Left cardiac atrium (tissue), 4 donors: ENCODE results near the gene NDUFB10. TPM values are rescaled to one million over a fixed set of nuclear protein-coding genes. Genes with fewer than 3 reads are reported as not detected.
A peak's percentile ranks its signal among the peaks of the same experiment; 100 is the strongest.
"Not testable (repeated sequence)": the region's sequence is repeated elsewhere in the genome, so short reads cannot be mapped to it uniquely, and the experiment has no call there.

ENCODE experiments used
- ATAC-seq, 2 donors: fragments of 200-7000 bp; cut with Tn5 transposase; one replicate each; pipeline ENCODE4 v1.9.1; 2020; ENCODE audit warnings: mild to moderate bottlenecking in 2 of 2, moderate library complexity in 2 of 2
- DNase-seq: peaks from one replicate; pipeline ENCODE4 v3.0.0-alpha.2; 2020
- intact Hi-C, 2 donors: fragments of 100-400 bp; cut with DNase I; formaldehyde crosslinking; loops; one replicate each; pipeline versions ENCODE4 v1.14.1 to v1.15.1; 2022 to 2023
- total RNA-seq, 2 donors: library from RNA; stranded (reverse); fragmentation: NEBNext Ultra II Directional; extraction: Animal tissue kit (Norgen Biotek cat#: 25700); gene quantifications; one replicate each; pipeline ENCODE4 v1.2.1, GENCODE V29; 2021
- donor health status: DM: no; HTN: yes; CAD: no.
- donor health status: DM: no; HTN: yes; CAD: no; lungs with severe emphysema.
- donor health status: DM: yes; HTN: yes; CAD: no.
- donor health status: Dilated cardiomyopathy.

Gene NDUFB10
- total RNA-seq, 2 donors from 2014 or later, result 411 to 435 TPM

GRCh38 chr16:1942810-1943726 is 16.3 kb upstream of the NDUFB10 start, which contains the start of gene MSRB1:
Gene MSRB1, minus strand, starts transcription at chr16:1943199. Its CDS starts 43 bp downstream, at chr16:1943156.
- peak; percentile 97 to 98 for ATAC-seq
- peak; percentile 100 for DNase-seq
- intact Hi-C loops, result no loop called here

DNA sequence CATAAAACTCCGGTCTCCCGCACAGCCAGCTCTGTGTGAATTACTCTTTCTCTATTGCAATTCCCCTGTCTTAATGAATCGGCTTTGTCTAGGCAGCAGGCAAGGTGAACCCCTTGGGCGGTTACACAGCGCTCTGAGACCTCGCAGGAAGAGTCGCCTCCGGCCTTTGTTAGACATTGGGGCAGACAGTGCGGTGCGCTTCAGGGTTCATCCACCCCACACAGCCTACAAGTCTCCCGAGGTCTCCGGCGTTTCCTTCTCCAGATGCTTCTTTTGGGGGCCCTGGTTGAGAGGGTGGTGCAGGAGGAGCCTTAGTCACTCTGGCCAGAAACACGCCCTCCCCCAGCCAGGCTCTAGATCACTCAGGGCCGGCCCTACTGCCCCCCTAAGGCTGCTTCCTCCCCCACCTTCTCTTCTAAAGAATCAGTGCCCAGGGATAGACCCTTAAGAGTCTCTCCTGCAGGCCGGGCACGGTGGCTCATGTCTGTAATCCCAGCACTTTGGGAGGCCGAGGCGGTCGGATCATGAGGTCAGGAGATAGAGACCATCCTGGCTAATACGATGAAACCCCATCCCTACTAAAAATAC is 14.6 kb upstream of the NDUFB10 start:
- intact Hi-C loops, result no loop called here
- ATAC-seq (no peak), DNase-seq (no peak)

DNA sequence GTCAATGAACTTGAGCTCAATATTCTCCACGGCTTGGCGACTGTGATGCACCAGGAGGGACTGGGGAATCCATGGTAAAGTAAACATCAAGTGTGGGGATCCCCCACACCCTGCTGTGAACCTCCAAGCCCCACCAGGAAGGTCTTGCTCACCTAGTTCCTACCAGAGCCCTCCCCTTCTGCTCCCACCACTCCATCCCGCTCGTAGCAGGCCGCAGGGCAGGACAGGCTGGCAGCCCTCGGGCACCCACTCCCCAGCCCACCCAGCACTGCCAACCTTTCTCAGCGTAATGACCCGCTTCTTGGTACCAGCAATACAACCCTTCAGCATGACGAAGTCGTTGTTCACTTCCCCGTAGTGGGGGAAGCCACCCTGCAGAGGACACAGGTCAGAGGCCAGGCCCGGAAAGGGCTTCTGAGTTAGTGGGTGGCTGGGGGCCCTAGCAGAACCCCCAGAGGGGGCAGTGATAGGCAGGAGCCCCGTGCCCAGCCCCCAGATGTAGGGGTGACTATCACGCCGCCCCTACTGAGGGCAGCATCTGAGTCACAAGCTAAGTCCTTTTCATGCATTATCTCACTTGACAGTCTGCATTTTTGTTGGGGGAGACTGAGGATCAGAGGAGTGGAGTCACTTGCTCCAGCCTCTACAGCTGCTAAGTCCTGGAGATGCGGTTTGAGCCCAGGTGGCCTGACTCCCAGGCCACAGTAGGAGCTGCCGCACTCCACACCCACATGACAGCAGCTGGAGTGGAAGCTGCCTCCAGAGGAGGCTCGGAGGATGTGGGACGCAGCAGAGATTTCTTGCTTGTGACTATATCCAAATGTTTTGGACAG is 13.6 kb upstream of the NDUFB10 start:
- no peak for DNase-seq

GRCh38 chr16:1946495-1947368 is 12.6 kb upstream of the NDUFB10 start:
- DNase-seq (no peak), ATAC-seq (no peak)
- intact Hi-C loops, result no loop called here

More for the DNA sequence above, 13.6 kb upstream of the NDUFB10 start:
- intact Hi-C loops, result no loop called here
- ATAC-seq, result no peak

GRCh38 chr16:1947369-1947670 is 12.0 kb upstream of the NDUFB10 start:
- DNase-seq, result no peak
- no peak for ATAC-seq

DNA sequence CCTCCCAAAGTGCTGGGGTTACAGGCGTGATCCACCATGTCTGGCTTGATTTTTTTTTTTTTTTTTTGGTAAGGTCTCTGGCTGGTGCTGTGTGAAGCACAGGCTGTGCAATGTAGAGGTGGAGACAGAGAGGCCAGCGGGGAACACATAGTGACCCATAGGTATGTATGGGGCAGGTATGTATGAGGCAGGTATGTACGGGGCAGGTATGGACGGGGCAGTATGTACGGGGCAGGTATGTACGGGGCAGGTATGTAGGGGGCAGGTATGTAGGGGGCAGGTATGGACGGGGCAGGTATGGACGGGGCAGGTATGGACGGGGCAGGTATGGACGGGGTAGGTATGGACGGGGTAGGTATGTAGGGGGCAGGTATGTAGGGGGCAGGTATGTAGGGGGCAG is 9.8 kb upstream of the NDUFB10 start:
- ATAC-seq (no peak), DNase-seq (no peak)
- intact Hi-C loops, result no loop called here

More at GRCh38 chr16:1947369-1947670, 12.0 kb upstream of the NDUFB10 start:
- intact Hi-C loops, result no loop called here

DNA sequence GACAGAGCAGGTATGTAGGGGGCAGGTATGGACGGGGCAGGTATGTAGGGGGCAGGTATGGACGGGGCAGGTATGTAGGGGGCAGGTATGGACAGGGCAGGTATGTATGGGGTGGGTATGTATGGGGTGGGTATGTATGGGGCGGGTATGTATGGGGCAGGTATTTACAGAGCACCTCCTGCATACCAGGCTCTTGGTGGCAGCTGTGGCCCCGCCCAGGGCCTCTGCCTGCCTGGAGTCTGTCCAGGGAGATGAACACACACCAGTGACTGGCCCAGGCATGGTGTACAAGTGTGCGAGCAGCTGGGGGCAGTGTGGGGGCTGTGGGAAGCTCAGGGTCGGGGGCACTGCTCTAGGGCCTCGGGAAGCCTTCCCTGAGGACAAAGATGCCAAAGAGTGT is 9.3 kb upstream of the NDUFB10 start:
- no peak for DNase-seq
- ATAC-seq, result peak in 1 of 2 donors; percentile 5
- intact Hi-C loops, result no loop called here

- intact Hi-C loops, result no loop called here
- DNase-seq (no peak), ATAC-seq (peak; percentile 44 to 51)
Measured at GRCh38 chr16:1950559-1950958, 8.8 kb upstream of the NDUFB10 start.

DNA sequence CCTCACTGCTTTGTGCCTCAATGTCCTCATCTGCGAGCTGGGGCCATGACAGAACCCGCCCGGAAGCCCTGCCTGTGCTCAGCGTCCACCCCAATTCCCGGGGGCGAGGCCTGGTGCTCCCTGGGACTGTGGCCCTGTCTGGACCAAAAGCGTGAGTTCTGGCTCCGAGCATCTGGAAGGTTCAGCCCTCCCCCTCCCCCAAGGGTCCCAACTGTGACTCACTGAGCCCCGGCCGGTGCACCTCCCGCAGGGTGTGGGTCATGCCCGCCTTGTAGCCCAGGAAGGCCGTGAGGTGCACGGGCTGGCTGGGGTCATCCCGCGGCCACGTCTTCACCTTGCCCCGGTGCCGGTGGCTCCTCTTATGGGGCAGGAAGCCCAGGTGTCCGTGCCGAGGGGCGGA is 5.6 kb upstream of the NDUFB10 start:
- intact Hi-C loops, result no loop called here
- peak; percentile 22 for DNase-seq
- peak in 1 of 2 donors; percentile 8 for ATAC-seq

DNA sequence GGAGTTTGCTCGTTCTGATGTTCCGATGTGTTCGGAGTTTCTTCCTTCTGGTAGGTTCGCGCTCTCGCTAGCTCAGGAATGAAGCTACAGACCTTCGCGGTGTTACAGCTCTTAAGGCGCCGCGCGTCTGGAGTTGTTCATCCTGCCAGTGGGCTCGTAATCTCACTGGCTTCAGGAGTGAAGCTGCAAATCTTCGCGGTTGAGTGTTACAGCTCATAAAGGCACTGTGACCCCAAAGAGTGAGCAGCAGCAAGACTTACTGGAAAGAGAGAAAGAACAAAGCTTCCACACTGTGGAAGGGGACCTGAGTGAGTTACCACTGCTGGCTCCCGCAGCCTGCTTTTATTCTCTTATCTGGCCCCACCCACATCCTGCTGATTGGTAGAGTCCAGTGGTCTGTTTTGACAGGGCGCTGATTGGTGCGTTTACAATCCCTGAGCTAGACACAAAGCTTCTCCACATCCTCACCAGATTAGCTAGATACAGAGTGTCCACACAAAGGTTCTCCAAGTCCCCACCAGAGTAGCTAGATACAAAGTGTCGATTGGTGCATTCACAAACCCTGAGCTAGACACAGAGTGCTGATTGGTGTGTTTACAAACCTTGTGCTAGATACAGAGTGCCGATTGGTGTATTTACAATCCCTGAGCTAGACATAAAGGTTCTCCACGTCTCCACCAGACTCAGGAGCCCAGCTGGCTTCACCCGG is 1.8 kb upstream of the NDUFB10 start:
- DNase-seq, intact Hi-C loops, ATAC-seq: not testable (repeated sequence)

GRCh38 chr16:1958143-1958491 is 1.2 kb upstream of the NDUFB10 start:
- intact Hi-C loops, ATAC-seq, DNase-seq: not testable (repeated sequence)

DNA sequence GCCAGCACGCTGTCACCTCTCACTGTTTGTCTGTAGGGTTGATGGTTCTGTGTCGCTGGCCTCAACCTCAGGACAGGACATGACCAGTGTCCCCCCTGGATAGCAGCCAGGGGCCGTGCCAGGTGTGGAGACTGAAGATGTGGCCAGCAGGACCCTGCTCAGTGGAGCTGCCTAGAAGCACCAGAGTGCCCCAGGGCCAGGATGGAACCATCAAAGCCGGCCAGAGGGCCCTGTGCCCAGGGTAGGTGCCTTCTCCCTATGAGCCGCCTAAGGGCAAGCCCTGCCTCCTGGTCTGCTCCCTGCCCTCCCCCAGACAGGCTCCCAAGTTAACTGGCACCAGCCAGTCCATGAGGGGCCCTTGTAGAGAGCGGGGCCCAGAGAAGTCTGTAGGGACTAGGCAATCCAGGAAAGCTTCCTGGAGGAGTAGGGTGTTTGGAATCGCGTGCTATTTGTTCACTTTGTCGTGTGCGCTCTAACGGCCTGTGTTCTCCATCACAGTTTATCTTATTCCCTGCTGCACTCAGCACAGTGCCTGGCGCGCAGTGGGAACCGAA is 546 bp upstream of the NDUFB10 start:
- DNase-seq (no peak), ATAC-seq (peak; percentile 0 to 5)
- intact Hi-C loops, result no loop called here

- intact Hi-C loops, result no loop called here
- no peak for ATAC-seq
- DNase-seq, result no peak
Measured at GRCh38 chr16:1960665-1961630, 1.6 kb downstream of the NDUFB10 start.

GRCh38 chr16:1961651-1962067 is 2.3 kb downstream of the NDUFB10 start:
- intact Hi-C loops, result no loop called here
- DNase-seq (no peak), ATAC-seq (no peak)

DNA sequence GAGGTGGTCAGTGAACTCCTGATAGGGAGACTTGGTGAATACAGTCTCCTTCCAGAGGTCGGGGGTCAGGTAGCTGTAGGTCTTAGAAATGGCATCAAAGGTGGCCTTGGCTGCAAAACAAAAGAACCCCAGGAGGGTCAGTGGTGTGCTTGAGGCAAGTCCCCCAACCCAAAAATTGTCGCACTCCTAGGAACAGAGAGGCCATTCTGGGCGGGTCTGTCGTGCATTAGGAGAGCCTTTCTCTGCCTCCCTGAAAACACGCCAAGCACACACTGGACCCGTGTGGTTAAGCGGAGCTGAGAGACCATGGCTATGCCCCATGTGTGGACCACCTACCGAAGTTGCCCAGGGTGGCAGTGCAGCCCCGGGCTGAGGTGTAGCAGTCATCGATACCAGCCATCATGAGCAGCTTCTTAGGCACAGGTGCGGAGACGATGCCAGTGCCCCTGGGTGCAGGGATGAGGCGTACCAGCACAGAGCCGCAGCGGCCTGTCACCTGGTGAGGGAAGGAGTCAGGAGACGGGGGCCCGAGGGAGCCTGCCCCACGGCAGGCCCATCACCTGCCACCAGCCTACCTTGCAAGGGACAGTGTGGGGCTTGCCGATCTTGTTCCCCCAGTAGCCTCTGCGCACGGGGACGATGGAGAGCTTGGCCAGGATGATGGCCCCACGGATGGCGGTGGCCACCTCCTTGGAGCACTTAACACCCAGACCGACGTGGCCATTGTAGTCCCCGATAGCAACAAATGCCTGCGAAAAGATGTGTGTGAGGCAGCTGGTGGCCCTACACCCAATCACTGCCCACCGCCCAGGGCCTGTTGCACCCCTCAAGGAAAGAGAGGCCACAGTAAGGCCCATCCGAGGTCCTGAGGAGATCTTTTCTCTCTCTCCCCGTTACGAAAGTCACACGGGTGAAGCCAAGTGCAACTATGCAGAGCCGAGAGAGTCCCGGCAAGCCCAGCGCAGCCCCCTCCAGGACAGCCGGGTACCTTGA is 3.1 kb downstream of the NDUFB10 start:
- DNase-seq, intact Hi-C loops, ATAC-seq: not testable (repeated sequence)
